ENCODE results near the gene MMEL1. TPM values are rescaled to one million over a fixed set of nuclear protein-coding genes. Genes with fewer than 3 reads are reported as not detected.

Gene MMEL1
- total and polyA plus RNA-seq, 2 donors from 2014 or later, result 4.0 to 8.5 TPM

GRCh38 chr1:2587860-2588571, 44.8 kb downstream of the MMEL1 start:
- Histone ChIP-seq H3K36me3 (ENCODE audit: control insufficient read depth in 2 of 3, insufficient read depth in 3 of 3, low read length in 3 of 3) (no peaks in the 10 kb centered on the region), H3K27me3 (ENCODE audit: control insufficient read depth, insufficient read depth, low read length) (no peaks in the 10 kb centered on the region), H3K4me1 (ENCODE audit: control insufficient read depth in 2 of 3, insufficient read depth in 2 of 3, low read depth in 1 of 3, low read length in 3 of 3) (peaks cover 3 to 18% (median 12%) of the 10 kb centered on the region in 3 donors), H3K27ac (ENCODE audit: low read depth in 2 of 2, low read length in 2 of 2) (no peak overlapping the region), H3K4me3 (ENCODE audit: low read length in 3 of 3) (peak overlapping the region in 1 of 3 donors; percentile 67), H3K9me3 (ENCODE audit: control insufficient read depth in 2 of 3, insufficient read depth in 1 of 3, low read length in 3 of 3) (no peaks in the 10 kb centered on the region), H3K9ac (ENCODE audit: low read length in 3 of 3) (peak overlapping the region in 1 of 3 donors; percentile 67)
- intact Hi-C loops (cut with DNase I), result no loop called here
- DNase-seq (peak in 2 of 5 donors; percentile 69 to 79), FAIRE-seq (no peak)
- TF ChIP-seq, protein P1, sequence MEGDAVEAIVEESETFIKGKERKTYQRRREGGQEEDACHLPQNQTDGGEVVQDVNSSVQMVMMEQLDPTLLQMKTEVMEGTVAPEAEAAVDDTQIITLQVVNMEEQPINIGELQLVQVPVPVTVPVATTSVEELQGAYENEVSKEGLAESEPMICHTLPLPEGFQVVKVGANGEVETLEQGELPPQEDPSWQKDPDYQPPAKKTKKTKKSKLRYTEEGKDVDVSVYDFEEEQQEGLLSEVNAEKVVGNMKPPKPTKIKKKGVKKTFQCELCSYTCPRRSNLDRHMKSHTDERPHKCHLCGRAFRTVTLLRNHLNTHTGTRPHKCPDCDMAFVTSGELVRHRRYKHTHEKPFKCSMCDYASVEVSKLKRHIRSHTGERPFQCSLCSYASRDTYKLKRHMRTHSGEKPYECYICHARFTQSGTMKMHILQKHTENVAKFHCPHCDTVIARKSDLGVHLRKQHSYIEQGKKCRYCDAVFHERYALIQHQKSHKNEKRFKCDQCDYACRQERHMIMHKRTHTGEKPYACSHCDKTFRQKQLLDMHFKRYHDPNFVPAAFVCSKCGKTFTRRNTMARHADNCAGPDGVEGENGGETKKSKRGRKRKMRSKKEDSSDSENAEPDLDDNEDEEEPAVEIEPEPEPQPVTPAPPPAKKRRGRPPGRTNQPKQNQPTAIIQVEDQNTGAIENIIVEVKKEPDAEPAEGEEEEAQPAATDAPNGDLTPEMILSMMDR (IDR thresholded peaks at IDR 0.05; ENCODE audit: borderline replicate concordance, extremely low read depth, insufficient read depth), result no peak

- DNase-seq, result peak in 2 of 5 donors; percentile 57 to 78
- H3K4me1 ChIP-seq (ENCODE audit: control insufficient read depth in 2 of 3, insufficient read depth in 2 of 3, low read depth in 1 of 3, low read length in 3 of 3), result peaks cover 3 to 18% (median 12%) of the 10 kb centered on the region in 3 donors
- H3K27ac ChIP-seq (ENCODE audit: low read depth in 2 of 2, low read length in 2 of 2), result no peak overlapping the region
- H3K27me3 ChIP-seq (ENCODE audit: control insufficient read depth, insufficient read depth, low read length), result no peaks in the 10 kb centered on the region
- TF ChIP-seq, protein P1 (IDR thresholded peaks at IDR 0.05; ENCODE audit: borderline replicate concordance, extremely low read depth, insufficient read depth), result no peak
- peak overlapping the region in 2 of 3 donors; percentile 14 to 67 for H3K9ac ChIP-seq (ENCODE audit: low read length in 3 of 3)
- no peaks in the 10 kb centered on the region for H3K36me3 ChIP-seq (ENCODE audit: control insufficient read depth in 2 of 3, insufficient read depth in 3 of 3, low read length in 3 of 3)
- H3K9me3 ChIP-seq (ENCODE audit: control insufficient read depth in 2 of 3, insufficient read depth in 1 of 3, low read length in 3 of 3), result no peaks in the 10 kb centered on the region
- intact Hi-C loops (cut with DNase I), result no loop called here
- no peak for FAIRE-seq
- peak overlapping the region; percentile 51 to 67 (median 62) for H3K4me3 ChIP-seq (ENCODE audit: low read length in 3 of 3)
Observed at GRCh38 chr1:2587071-2587859, 45.6 kb downstream of the MMEL1 start.

- Histone ChIP-seq H3K9me3 (ENCODE audit: control insufficient read depth in 2 of 3, insufficient read depth in 1 of 3, low read length in 3 of 3) (no peaks in the 10 kb centered on the region), H3K27ac (ENCODE audit: low read depth in 2 of 2, low read length in 2 of 2) (peak within 1 kb of the TSS; percentile 95 to 97), H3K4me1 (ENCODE audit: control insufficient read depth in 2 of 3, insufficient read depth in 2 of 3, low read depth in 1 of 3, low read length in 3 of 3) (peaks cover 3 to 18% (median 12%) of the 10 kb centered on the region in 3 donors), H3K4me3 (ENCODE audit: low read length in 3 of 3) (peak within 1 kb of the TSS; percentile 74 to 98 (median 86)), H3K27me3 (ENCODE audit: control insufficient read depth, insufficient read depth, low read length) (no peaks in the 10 kb centered on the region), H3K9ac (ENCODE audit: low read length in 3 of 3) (peak within 1 kb of the TSS; percentile 56 to 93 (median 91)), H3K36me3 (ENCODE audit: control insufficient read depth in 2 of 3, insufficient read depth in 3 of 3, low read length in 3 of 3) (no peaks in the 10 kb centered on the region)
- TF ChIP-seq, protein P1 (IDR thresholded peaks at IDR 0.05; ENCODE audit: borderline replicate concordance, extremely low read depth, insufficient read depth), result no peak
- DNase-seq, result peak; percentile 99 to 100 (median 99)
- intact Hi-C loops (cut with DNase I), result no loop called here
- no peak for FAIRE-seq
Observed at GRCh38 chr1:2586154-2587070, 46.4 kb downstream of the MMEL1 start, which contains the start of gene PRXL2B. Gene PRXL2B, plus strand, starts transcription at chr1:2586777. Its CDS starts 109 bp downstream, at chr1:2586886.
